NCI-H2227 treated with DMSO at 0.1 percent for 48 hours (cell line): ENCODE results near the gene FARP1.

Experiments
- DNase-seq: peaks from one replicate; lab custom pipeline; 2025; lab: John Stamatoyannopoulos, UW

FARP1 gene

GRCh38 chr13:98332222-98332621, 189.3 kb downstream of the FARP1 start:
- no peak for DNase-seq

GRCh38 chr13:98332691-98333090, 189.8 kb downstream of the FARP1 start:
- no peak for DNase-seq

- DNase-seq = no peak
Observed at GRCh38 chr13:98333486-98333885, 190.6 kb downstream of the FARP1 start.

GRCh38 chr13:98334620-98335205, 191.8 kb downstream of the FARP1 start:
- no peak for DNase-seq

GRCh38 chr13:98335721-98336120, 192.8 kb downstream of the FARP1 start:
- DNase-seq = no peak

- DNase-seq = no peak
Observed at GRCh38 chr13:98338310-98338709, 195.4 kb downstream of the FARP1 start.

- DNase-seq = no peak
Observed at GRCh38 chr13:98339684-98340425, 197.0 kb downstream of the FARP1 start.

GRCh38 chr13:98342953-98343352, 200.1 kb downstream of the FARP1 start:
- DNase-seq = no peak

- no peak for DNase-seq
Observed at GRCh38 chr13:98343461-98343860, 200.6 kb downstream of the FARP1 start.

GRCh38 chr13:98344392-98344791, 201.5 kb downstream of the FARP1 start:
- DNase-seq = no peak

- no peak for DNase-seq
Observed at GRCh38 chr13:98345107-98345935, 202.4 kb downstream of the FARP1 start.

GRCh38 chr13:98346904-98347636, 204.2 kb downstream of the FARP1 start:
- DNase-seq = no peak

- no peak for DNase-seq
Observed at GRCh38 chr13:98347756-98348155, 204.9 kb downstream of the FARP1 start.

GRCh38 chr13:98348466-98349200, 205.7 kb downstream of the FARP1 start:
- DNase-seq = no peak

- DNase-seq = no peak
Observed at GRCh38 chr13:98349731-98350305, 206.9 kb downstream of the FARP1 start.

GRCh38 chr13:98350746-98351330, 207.9 kb downstream of the FARP1 start:
- DNase-seq = no peak

- DNase-seq = no peak
Observed at GRCh38 chr13:98351636-98352035, 208.7 kb downstream of the FARP1 start.

GRCh38 chr13:98352226-98352625, 209.3 kb downstream of the FARP1 start:
- DNase-seq = no peak

- no peak for DNase-seq
Observed at GRCh38 chr13:98353750-98354149, 210.9 kb downstream of the FARP1 start.

GRCh38 chr13:98358937-98359336, 216.0 kb downstream of the FARP1 start:
- DNase-seq = no peak

GRCh38 chr13:98360545-98360944, 217.7 kb downstream of the FARP1 start:
- no peak for DNase-seq
